Stimulated activated CD4-positive, alpha-beta T cell treated with anti-CD3 and anti-CD28 coated beads, Interleukin-4, amount 100 ng/mL, for 24 hours (primary cell): Measurements from ENCODE around the gene GKAP1.
"Not testable (repeated sequence)": the region's sequence is repeated elsewhere in the genome, so short reads cannot be mapped to it uniquely, and the experiment has no call there.

Source experiments
- DNase-seq: peaks from one replicate; pipeline ENCODE4 v3.0.0-alpha.2; 2020

The GKAP1 gene

DNA sequence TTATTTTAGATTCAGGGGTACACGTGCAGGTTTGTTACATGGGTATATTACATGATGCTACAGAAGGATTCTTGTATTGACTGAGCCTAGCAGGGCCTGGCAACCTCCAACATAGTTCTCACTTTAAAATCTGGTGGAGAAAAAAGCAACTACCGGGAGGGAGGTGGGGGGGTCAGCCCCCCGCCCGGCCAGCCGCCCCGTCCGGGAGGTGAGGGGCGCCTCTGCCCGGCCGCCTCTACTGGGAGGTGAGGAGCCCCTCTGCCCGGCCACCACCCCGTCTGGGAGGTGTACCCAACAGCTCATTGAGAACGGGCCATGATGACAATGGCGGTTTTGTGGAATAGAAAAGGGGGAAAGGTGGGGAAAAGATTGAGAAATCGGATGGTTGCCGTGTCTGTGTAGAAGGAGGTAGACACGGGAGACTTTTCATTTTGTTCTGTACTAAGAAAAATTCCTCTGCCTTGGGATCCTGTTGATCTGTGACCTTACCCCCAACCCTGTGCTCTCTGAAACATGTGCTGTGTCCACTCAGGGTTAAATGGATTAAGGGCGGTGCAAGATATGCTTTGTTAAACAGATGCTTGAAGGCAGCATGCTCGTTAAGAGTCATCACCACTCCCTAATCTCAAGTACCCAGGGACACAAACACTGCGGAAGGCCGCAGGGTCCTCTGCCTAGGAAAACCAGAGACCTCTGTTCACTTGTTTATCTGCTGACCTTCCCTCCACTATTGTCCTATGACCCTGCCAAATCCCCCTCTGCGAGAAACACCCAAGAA is 88.8 kb downstream of the GKAP1 start:
- DNase-seq: not testable (repeated sequence)

DNA sequence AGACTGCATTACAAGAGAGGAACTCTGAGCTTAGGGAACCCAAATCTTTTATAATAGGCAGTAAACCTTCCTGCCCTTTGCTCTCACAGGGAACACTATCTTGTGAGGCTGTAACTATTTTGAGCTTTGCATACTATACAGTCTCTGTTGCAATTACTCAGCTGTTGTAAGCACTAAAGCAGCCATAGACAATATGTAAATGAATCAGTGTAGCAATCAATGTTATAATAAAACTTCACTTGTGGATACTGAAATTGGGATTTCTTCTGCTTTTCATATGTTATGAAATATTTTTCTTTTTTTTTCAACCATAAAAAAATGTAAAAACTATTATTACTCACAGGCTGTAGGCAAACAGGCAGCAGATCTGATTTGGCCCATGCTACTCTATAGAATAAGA is 93.1 kb downstream of the GKAP1 start:
- no peak for DNase-seq

DNA sequence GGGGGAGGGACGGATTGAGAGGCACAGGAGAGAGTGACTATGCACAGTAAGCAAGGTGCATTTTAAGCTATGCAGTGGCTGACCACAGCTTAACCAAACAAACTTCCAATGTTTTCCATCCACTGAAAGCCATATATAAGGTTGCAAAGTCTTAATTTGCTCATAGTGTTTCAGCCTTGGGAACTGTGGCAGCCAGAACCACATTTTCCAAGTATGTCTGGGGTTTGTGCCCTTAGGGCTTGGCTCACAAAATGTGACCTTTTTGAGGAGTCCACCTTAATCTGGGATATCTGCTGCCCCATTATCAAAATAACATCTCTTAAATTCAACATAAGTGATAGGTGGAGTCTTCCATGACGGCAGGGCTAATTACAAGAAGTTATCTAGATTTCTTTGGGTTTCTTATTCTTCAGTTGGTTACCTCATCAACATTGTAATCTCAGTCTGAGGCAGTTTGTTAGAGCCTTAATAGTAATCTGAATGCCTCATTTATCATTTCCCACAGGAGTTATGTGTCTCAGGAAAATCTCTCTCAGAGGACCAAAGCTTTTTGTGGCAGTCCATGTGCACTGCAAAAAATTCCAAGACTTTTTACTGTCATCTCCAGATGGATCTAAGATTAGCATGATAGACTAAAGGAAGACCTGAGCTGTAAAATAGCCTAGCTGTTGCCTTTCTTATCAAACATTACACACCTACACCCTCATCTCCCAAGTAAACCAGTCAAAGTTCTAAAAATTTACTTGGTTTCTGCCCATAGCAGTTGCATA is 94.7 kb downstream of the GKAP1 start:
- no peak for DNase-seq

- DNase-seq: no peak
Measured at GRCh38 chr9:83721509-83721908, 96.1 kb downstream of the GKAP1 start.

GRCh38 chr9:83715794-83716193 is 101.8 kb downstream of the GKAP1 start:
- DNase-seq: no peak

DNA sequence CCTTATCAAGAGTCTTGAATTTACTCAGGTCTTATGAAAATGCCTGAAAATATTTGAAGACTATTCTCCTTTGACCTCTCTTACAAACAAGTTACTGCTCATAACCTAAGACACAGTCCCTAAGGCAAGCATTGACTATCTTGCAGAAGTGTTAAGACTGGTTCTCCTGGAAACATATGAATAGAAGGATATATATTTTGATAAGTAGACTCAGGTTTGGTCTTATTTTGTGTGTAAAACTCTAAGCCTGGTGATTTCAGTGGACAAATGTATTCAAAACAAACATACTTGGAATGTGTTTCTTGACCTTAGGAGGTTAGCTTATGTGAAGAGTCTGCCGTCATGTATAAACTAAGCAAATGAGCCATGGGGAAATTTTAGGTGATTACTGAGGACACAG is 102.3 kb downstream of the GKAP1 start:
- no peak for DNase-seq

DNA sequence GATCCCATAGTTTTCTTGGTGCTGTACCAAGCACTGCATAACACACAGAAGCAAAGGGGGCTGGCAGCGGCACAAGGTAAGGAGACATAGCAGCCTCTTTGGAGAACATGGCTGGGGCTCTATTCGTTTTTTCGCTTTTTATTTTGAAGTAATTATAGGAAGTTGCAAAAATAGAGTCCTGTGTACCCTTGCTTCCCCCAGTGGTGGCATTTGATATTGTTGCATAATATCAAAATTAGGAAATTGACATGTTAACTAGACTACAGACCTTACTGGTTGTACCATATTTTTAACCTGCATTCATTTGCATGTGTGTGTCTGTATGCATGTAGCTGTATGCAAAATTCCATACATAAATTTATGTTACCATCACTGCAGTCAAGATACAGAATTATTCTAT is 103.2 kb downstream of the GKAP1 start:
- DNase-seq: no peak

GRCh38 chr9:83708515-83709158 is 108.9 kb downstream of the GKAP1 start:
- peak; percentile 54 for DNase-seq

DNA sequence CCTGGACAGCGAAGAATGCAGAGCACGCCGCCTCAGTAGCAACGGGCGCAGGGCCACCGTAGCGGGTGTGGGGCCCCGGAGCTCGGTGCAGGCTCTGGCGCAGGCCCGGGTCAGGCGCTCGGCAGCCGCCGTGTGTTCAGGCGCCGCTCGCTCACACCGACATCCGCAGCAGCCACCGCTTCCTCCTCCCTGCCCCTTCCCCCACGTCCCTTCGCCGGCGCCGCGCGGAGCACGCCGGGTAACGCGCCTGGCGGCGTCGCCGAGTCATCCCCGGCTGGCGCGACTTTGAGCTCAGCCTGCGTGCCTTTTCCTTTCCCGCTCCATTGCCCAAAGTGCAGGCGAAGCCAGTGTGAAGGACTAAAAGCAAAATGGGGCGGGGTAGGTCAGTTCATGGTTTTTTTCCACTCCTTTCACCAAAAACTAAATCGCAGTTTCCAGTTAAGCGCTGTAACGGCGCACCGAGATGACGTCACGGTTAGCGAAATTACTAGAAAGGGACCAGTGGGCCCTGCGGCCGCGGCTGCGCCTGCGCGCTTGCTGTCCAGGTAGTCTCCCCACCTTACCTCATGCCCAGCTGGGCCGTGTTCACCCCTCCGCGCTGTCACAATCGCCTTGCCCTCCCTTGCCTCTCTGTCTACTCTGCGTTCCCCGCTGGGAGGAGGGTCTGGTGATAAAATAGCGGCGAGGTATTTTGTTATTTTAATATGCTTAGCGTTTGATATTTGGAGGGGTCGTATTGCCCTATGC is 109.6 kb downstream of the GKAP1 start, which contains the start of gene UBQLN1:
Gene UBQLN1 (minus strand): TSS at position 191 of the 747 bp plus-strand sequence. CDS start 279 bp downstream, outside the sequence.
- peak; percentile 91 for DNase-seq

GRCh38 chr9:83707518-83707767 is 110.1 kb downstream of the GKAP1 start:
- DNase-seq: peak; percentile 80

GRCh38 chr9:83706676-83707517 is 110.7 kb downstream of the GKAP1 start:
- peak; percentile 72 for DNase-seq

GRCh38 chr9:83705219-83705651 is 112.3 kb downstream of the GKAP1 start:
- DNase-seq: peak; percentile 16

GRCh38 chr9:83701769-83702168 is 115.8 kb downstream of the GKAP1 start:
- DNase-seq: no peak

GRCh38 chr9:83701286-83701685 is 116.3 kb downstream of the GKAP1 start:
- DNase-seq: no peak

DNA sequence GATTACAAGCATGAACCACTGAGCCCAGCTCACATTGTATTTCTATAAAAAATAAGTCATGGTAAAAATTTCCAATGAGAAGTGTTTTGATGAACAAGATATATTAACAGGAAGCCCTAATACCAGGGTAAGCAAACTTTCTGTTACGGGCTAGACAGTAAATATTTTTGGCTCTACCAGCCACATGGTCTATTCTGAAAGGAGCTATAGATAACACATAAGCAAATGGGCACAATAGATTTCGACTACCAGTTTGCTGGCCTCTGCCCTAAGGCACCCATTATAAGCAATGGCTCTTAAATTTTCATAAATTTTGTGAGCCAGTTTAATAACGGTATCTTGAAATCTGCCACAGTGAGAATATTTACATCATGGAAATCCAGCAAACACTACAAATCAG is 118.0 kb downstream of the GKAP1 start:
- DNase-seq: no peak

- no peak for DNase-seq
Measured at GRCh38 chr9:83698976-83699585, 118.5 kb downstream of the GKAP1 start.

DNA sequence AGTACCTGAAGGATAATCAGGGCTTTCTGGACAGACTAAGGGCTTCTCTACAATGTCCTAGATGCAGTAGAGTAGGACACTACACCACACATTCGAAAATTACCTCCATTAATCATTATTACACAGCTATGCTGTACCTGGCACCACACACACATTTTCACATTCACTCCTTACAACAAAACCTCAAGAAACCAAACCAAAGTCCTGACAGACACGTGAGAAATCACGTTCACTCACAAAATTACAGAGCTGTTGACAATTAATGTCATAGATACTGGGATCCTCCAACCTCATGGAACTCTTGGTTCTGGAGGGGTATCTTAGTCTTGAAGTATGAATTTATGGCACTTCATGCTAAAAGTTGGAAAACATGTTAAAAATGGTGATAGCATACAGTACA is 126.1 kb downstream of the GKAP1 start:
- no peak for DNase-seq
